Right lobe of liver (tissue), 6 donors: Measurements from ENCODE around the gene ARPP21. TPM values are rescaled to one million over a fixed set of nuclear protein-coding genes. Genes with fewer than 3 reads are reported as not detected.

Experiments
- ATAC-seq, 4 donors: fragments of 200-7000 bp; cut with Tn5 transposase; one replicate each; pipeline ENCODE4 v1.9.1; 2020; ENCODE audit warnings: mild to moderate bottlenecking in 4 of 4, moderate library complexity in 4 of 4
- DNase-seq, 3 donors: peaks; one replicate each; pipeline ENCODE4 v3.0.0-alpha.2; 2020
- H3K27ac ChIP-seq, 3 donors: fragments of 200-600 bp; one replicate each; pipeline ENCODE4 v1.8.0; 2022
- H3K27me3 ChIP-seq, 2 donors: fragments of 200-600 bp; one replicate each; pipeline ENCODE4 v1.8.0; 2022
- H3K36me3 ChIP-seq, 4 donors: fragments of 200-600 bp; sonication (generic) in 1 of 4; one replicate each; pipeline versions ENCODE4 v1.5.1 to v1.8.0; 2017 to 2022; ENCODE audit warnings: control low read depth in 1 of 4
- H3K4me1 ChIP-seq, 4 donors: fragments of 200-600 bp; sonication (generic) in 1 of 4; one replicate each; pipeline versions ENCODE4 v1.5.1 to v1.8.0; 2017 to 2022; ENCODE audit warnings: control low read depth in 1 of 4
- H3K4me3 ChIP-seq, 3 donors: fragments of 200-600 bp; one replicate each; pipeline ENCODE4 v1.8.0; 2022
- H3K9me3 ChIP-seq, 4 donors: fragments of 200-600 bp; sonication (generic) in 1 of 4; one replicate each; pipeline versions ENCODE4 v1.5.1 to v1.8.0; 2017 to 2022; ENCODE audit warnings: control low read depth in 1 of 4
- CTCF ChIP-seq, 4 donors: fragments of 200-600 bp in 3 of 4; fragments of 450-650 bp in 1 of 4; IDR thresholded peaks; one replicate each; pipeline versions ENCODE4 v1.5.1 to v1.8.0; 2016 to 2022; ENCODE audit warnings: antibody characterized with exemption in 4 of 4, mild to moderate bottlenecking in 2 of 4
- POLR2A ChIP-seq: fragments of 450-650 bp; IDR thresholded peaks from one replicate; pipeline ENCODE4 v1.6.1; 2017; ENCODE audit warnings: antibody characterized with exemption, mild to moderate bottlenecking
- WGBS: methylation state at CpG from one replicate; pipeline ENCODE4 v1.1.6; 2018; ENCODE audit warnings: low coverage, low lambda C conversion rate; ENCODE audit not compliant: insufficient coverage; ENCODE audit errors: missing lambda C conversion rate; 5-methylcytosine and 5-hydroxymethylcytosine counted together
- intact Hi-C, 2 donors: fragments of 100-400 bp; cut with DNase I; formaldehyde crosslinking; loops; one replicate each; pipeline versions ENCODE4 v1.11.2 to v1.14.1; 2022
- total RNA-seq, 6 experiments: library from RNA; depleted of rRNA in 2 of 6; stranded (reverse); fragments of >200 nt in 2 of 6; fragmentation: NEBNext Ultra II Directional in 3 of 6; extraction: Animal tissue kit (Norgen Biotek cat#: 25700) in 3 of 6; gene quantifications; one replicate each; pipeline versions ENCODE4 v1.1.0 to v1.2.4, GENCODE V29; 2016 to 2023
- donor health status: DM: no; HTN: yes; CAD: no.
- donor health status: DM: no; HTN: no; CAD: no.
- donor health status: DM: no; HTN: no; CAD: no.
- donor health status: DM: no; HTN: yes; CAD: no.
- donor health status: DM: no; HTN: yes; CAD: no.

ARPP21 gene
- total RNA-seq, 6 experiments from 2014 or later = 0.51 to 1.8 (median 0.92) TPM; not detected in 1

- TF ChIP-seq POLR2A (no peak), CTCF (IDR thresholded peaks at IDR 0.05) (no peak)
- no peaks in the 10 kb centered on the region for H3K36me3 ChIP-seq
- ATAC-seq (no peak), DNase-seq (no peak)
- no peaks in the 10 kb centered on the region for H3K27me3 ChIP-seq
- peaks cover 0 to 3% (median 0%) of the 10 kb centered on the region in 4 donors for H3K4me1 ChIP-seq
- intact Hi-C loops = no loop called here
- no peak overlapping the region for H3K27ac ChIP-seq
- no peaks in the 10 kb centered on the region for H3K9me3 ChIP-seq
- WGBS = 63% methylated on average over 6 of the region's 7 CpGs
- H3K4me3 ChIP-seq = no peak overlapping the region
These were observed 39.4 kb downstream of the ARPP21 start for GRCh38 chr3:35678643-35679161.

- 87% methylated on average over 13 of the region's 14 CpGs for WGBS
- intact Hi-C loops = no loop called here
- no peak for ATAC-seq
These were observed 40.2 kb downstream of the ARPP21 start for GRCh38 chr3:35679409-35680080.

GRCh38 chr3:35680866-35681650, 41.7 kb downstream of the ARPP21 start:
- Histone ChIP-seq H3K27me3 (no peaks in the 10 kb centered on the region), H3K27ac (no peak overlapping the region), H3K36me3 (no peaks in the 10 kb centered on the region), H3K4me3 (no peak overlapping the region), H3K4me1 (no peaks in the 10 kb centered on the region), H3K9me3 (no peaks in the 10 kb centered on the region)
- no peak for ATAC-seq
- WGBS = 52% methylated on average over 5 of the region's 5 CpGs
- no peak for TF ChIP-seq CTCF (IDR thresholded peaks at IDR 0.05)
- no peak for TF ChIP-seq POLR2A
- DNase-seq = no peak
- intact Hi-C loops = no loop called here

More at GRCh38 chr3:35679409-35680080, 40.2 kb downstream of the ARPP21 start:
- TF ChIP-seq CTCF (IDR thresholded peaks at IDR 0.05) (no peak), POLR2A (no peak)
- no peak for DNase-seq
- H3K9me3 ChIP-seq = no peaks in the 10 kb centered on the region
- no peaks in the 10 kb centered on the region for H3K36me3 ChIP-seq
- peaks cover 0 to 3% (median 0%) of the 10 kb centered on the region in 4 donors for H3K4me1 ChIP-seq
- no peaks in the 10 kb centered on the region for H3K27me3 ChIP-seq
- H3K27ac ChIP-seq = no peak overlapping the region
- no peak overlapping the region for H3K4me3 ChIP-seq

GRCh38 chr3:35685153-35685552, 45.8 kb downstream of the ARPP21 start:
- WGBS = 88% methylated on average over 3 of the region's 3 CpGs
- intact Hi-C loops = no loop called here
- Histone ChIP-seq H3K4me3 (no peak overlapping the region), H3K27ac (no peak overlapping the region), H3K9me3 (no peaks in the 10 kb centered on the region), H3K36me3 (no peaks in the 10 kb centered on the region), H3K4me1 (no peaks in the 10 kb centered on the region), H3K27me3 (no peaks in the 10 kb centered on the region)
- TF ChIP-seq POLR2A (no peak), CTCF (IDR thresholded peaks at IDR 0.05) (no peak)
- ATAC-seq = no peak
- DNase-seq = no peak
